Skeletal muscle cell (primary cell): ENCODE results near the gene CFAP54.

Experiments
- DNase-seq: peaks from one replicate; pipeline ENCODE4 v3.0.0-alpha.2; 2010; ENCODE audit warnings: low read depth
- H3K4me3 ChIP-seq: 2 replicates; pipeline ENCODE4 v1.5.1; 2011; ENCODE audit warnings: low read depth, mild to moderate bottlenecking, control low read depth, low read length, moderate library complexity

CFAP54 gene

GRCh38 chr12:96510306-96510764, 21.0 kb downstream of the CFAP54 start:
- H3K4me3 ChIP-seq: no peak overlapping the region
- DNase-seq: no peak

GRCh38 chr12:96513166-96513565, 23.8 kb downstream of the CFAP54 start:
- no peak for DNase-seq

GRCh38 chr12:96513681-96514080, 24.3 kb downstream of the CFAP54 start:
- no peak for DNase-seq
- H3K4me3 ChIP-seq: no peak overlapping the region

More at GRCh38 chr12:96513166-96513565, 23.8 kb downstream of the CFAP54 start:
- H3K4me3 ChIP-seq: no peak overlapping the region

DNA sequence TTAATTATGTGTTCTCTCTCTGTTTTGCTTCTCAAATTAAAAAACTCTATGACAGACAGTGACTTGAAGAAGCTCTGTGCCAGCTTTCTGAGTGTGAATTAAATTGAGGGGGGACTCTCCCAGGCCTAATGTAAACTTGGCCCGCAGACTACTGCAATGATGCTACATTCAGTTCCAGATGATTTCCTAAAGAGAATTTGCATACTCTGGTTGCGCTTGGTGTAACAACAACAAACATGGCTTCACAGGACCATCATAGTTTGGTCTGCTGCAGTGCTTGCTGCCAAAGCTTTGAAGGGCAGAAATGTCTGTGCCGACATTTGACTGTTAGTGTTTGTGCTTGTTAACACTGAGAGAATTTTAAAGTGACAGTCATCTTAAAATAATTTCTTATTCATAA, 25.0 kb downstream of the CFAP54 start:
- H3K4me3 ChIP-seq: no peak overlapping the region
- no peak for DNase-seq

DNA sequence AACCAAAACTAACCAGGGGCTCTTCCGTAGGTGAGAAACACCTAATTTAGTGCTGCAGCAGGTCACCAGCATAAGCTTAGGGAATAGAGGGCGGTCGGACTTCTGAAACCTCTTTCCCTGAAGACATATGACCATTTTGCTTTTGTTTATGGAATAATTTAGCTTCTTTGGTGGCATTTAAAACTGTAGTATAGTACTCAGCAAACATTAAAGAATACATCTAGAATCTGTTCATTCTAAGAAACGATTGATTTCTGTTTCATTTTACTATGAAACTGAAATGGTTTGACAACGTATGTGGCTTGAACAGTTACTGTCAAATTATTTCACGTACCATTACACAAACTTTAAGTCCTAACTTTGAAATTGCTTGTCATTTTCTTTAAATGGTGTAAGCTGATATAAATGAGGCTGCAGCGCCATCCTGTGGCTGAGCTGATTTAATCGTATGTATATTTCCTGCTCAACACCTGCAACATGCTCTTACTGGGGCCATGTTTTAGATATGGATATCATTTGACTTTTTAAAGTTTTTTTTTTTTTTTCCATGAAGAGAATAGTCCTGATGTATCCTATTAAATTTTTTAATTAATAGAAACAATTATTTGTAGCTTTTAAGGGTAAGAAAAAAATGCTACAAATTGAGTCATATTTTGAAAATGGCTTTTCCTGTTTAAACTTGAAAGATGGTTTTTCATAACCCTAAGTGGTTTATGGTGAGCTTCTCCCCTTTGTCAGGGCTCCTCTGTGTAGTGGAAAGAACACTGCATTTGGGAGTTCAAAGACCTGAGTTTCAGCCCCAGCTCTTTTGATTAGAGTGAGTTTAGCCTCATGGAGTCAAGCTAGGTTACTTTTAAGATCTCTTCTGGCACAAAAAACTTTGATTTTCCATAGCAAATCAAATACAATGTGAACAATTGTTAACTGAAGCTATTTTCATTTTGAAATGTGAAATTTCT, 27.4 kb downstream of the CFAP54 start:
- H3K4me3 ChIP-seq: no peak overlapping the region
- DNase-seq: no peak

DNA sequence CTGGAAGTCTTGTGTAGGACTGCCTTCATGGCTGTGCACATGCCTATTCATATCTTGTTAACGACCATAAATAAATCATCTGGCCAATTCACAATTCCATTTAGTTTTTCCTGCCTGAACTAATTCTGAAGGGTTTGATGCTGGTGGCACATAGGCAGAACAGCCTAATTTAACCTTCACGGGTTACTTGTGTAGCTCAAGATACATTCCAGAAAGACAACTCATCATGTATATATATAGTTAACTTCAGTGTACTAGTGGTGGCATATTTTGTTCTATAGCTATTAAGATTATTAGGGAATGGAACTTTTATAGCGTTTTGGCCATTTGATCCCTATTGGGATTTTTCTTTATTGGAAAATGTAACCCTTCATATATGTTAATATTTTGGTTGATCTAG, 31.4 kb downstream of the CFAP54 start:
- no peak for DNase-seq
- no peak overlapping the region for H3K4me3 ChIP-seq

GRCh38 chr12:96521895-96522682, 32.7 kb downstream of the CFAP54 start:
- no peak for DNase-seq

GRCh38 chr12:96522690-96523089, 33.3 kb downstream of the CFAP54 start:
- H3K4me3 ChIP-seq: no peak overlapping the region
- DNase-seq: no peak

More at GRCh38 chr12:96521895-96522682, 32.7 kb downstream of the CFAP54 start:
- no peak overlapping the region for H3K4me3 ChIP-seq

DNA sequence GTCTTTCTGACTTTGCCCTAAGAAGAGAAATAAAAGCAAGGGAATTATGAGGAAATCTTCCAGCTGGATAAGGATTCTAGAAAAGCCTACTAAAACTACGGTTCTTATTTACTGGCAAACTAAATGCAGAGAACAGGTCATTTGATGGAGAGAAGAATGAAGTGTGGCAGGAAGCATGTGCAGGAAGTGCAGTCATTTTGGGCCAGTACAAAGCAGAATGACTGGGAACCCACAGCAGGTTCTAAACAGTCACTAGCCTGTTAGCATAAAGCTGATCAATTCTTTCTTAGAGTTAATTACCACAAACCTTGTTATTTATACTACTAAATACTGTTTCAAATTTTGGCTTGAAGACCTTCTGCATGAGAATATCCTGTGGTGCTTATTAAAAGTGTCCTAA, 36.7 kb downstream of the CFAP54 start:
- H3K4me3 ChIP-seq: no peak overlapping the region
- DNase-seq: no peak

DNA sequence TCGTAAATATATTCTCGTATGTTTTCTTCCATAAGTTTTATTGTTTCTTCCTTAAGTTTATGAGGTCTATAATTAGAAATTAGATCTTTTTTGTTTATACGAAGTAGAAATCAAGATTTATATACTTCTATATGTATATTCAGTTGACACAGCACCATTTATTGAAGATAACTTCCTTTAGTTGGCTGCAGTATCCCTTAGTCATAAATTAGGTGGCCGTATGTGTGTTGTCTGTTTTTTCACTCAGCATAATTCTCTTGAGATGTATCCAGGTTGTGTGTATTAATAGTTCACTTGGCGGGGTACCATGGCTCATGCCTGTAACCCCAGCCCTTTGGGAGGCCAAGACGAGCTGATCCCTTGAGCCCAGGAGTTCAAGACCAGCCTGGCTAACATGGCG, 40.5 kb downstream of the CFAP54 start:
- DNase-seq: no peak
- H3K4me3 ChIP-seq: no peak overlapping the region

DNA sequence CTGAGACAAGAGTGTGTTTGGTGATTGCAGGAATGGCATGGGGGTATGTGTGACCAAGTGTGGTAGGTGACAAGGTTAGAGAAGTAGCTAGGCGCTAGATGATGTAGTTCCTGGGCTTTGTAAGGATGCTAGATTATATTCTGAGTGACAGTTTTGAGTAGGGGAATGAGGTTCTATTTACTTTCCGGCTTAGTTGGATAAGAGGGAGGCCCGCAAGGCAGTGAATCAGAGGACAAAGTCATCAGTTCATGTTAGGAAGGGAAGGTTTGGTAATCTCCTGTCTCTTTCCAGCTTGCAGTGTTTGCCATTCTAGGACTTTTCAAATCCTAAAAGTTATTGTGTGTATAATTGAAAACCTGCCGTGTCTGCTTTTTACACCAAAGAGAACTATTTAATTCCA, 45.0 kb downstream of the CFAP54 start:
- DNase-seq: no peak

DNA sequence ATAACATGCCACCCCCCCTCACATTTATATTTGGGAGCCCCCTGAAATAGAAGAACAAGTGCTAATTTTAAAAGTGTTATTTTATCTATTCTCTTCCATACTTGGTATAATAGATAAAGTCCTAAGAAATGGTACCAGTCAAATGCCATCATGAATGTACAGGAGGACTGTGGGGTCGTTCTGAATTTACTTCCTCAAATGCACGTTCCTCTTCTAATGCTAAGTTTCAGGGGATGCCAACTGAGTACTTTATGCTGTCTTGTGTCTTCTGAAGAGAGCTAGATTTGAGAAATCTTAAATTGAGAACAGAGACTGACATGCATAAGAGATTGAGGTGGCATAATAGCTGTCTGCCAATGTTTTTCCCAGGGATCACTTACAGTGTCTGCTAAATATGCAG, 59.0 kb downstream of the CFAP54 start:
- H3K4me3 ChIP-seq: no peak overlapping the region

More for the DNA sequence above, 45.0 kb downstream of the CFAP54 start:
- no peak overlapping the region for H3K4me3 ChIP-seq

GRCh38 chr12:96549341-96549740, 60.0 kb downstream of the CFAP54 start:
- DNase-seq: no peak
- H3K4me3 ChIP-seq: no peak overlapping the region

More for the DNA sequence above, 59.0 kb downstream of the CFAP54 start:
- DNase-seq: no peak

GRCh38 chr12:96570579-96570978, 81.2 kb downstream of the CFAP54 start:
- no peak for DNase-seq

DNA sequence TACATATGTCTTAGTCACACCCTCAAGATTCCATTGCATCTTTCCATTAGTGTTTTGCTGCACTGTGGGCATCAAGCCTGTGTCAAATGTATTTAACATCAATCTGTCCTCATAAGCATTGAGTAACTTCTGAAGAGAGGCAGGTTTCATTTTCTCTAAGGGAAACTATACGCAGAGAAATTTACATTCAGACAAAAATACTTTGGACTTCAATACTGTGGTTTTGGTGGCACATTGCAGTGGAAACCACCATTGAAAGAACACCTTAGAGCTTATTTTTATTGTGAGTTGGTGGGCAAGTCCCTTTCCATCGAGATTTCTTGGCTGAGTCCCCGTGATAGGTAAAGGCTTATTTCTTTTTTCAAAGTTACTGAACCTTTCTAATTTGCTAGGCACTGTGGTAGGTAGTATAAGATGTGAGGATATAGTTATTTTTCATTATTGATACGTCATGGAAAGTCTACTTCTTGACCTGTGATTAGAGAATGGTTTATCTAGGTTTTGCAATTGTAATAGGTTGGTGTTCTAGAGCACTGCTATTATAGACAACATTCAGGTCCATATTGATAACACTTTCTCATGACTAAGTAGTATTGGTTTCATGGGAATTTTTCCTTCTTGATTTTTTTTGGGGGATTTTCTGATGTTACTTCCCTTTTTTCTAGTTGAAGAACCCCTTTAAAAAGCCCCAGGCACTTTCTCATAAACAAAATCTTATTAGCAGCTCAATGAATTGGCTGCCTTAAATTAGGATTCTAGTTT, 81.9 kb downstream of the CFAP54 start:
- no peak overlapping the region for H3K4me3 ChIP-seq
- no peak for DNase-seq

More at GRCh38 chr12:96570579-96570978, 81.2 kb downstream of the CFAP54 start:
- H3K4me3 ChIP-seq: no peak overlapping the region

- H3K4me3 ChIP-seq: no peak overlapping the region
- DNase-seq: peak; percentile 12
These were observed 89.2 kb downstream of the CFAP54 start for GRCh38 chr12:96578526-96579125.

- no peak for DNase-seq
- H3K4me3 ChIP-seq: no peak overlapping the region
These were observed 96.6 kb downstream of the CFAP54 start for GRCh38 chr12:96585977-96586376.

GRCh38 chr12:96587691-96588090, 98.3 kb downstream of the CFAP54 start:
- H3K4me3 ChIP-seq: no peak overlapping the region
- DNase-seq: peak; percentile 2

- no peak overlapping the region for H3K4me3 ChIP-seq
- no peak for DNase-seq
These were observed 101.6 kb downstream of the CFAP54 start for GRCh38 chr12:96590970-96591369.
